Anterior cingulate cortex (tissue), 58 donors: ENCODE data around the gene UBASH3A.

Source experiments
- DNase-seq, 58 donors: peaks; one replicate each; lab custom pipeline; 2025; lab: John Stamatoyannopoulos, UW

UBASH3A gene

DNA sequence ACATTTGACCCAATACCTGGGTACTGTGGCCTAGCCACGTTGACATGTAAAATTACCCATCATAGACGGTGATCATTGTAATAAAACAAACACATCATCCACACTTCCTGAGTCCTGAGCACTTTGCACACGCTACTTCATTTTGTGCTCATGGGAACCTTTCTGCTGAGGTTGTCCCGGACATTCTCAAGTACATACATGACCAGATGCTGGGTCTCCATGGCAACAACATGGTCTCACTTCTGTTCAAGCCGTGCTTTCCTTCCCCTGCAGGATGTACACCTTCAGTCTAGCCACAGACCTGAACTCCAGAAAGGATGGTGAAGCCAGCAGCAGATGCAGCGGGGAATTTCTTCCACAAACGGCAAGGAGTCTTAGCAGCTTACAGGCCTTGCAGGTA, 22.7 kb downstream of the UBASH3A start:
- no peak for DNase-seq

DNA sequence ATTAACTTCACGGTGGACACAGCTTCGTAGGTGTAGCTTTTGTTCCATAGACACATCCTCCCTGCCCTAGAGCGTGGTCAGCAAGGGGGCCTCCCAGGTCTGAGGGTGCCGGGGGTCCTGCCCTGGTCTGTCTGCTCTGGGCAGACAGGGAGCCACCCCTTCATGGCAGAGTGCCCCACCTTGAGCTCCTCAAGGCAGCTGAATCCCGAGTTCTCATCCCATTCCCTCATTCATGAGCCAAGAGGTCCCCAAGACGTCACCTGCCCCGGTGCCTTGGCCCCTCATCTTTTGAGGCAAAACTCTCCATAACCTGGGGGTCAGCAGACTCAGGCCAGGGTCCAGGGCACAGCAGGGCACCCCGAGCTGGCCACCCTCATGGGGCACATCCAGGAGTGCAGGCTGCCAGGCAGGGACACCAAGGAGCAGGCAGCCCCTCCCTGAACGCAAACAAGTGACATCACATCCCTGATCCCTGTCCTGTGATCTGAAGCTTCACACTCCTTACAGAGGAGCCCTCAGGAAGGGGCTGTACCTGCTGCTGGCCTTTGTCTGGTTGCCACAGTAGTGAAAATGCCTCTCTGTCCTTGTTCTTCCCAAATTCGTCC, 23.3 kb downstream of the UBASH3A start:
- no peak for DNase-seq

DNA sequence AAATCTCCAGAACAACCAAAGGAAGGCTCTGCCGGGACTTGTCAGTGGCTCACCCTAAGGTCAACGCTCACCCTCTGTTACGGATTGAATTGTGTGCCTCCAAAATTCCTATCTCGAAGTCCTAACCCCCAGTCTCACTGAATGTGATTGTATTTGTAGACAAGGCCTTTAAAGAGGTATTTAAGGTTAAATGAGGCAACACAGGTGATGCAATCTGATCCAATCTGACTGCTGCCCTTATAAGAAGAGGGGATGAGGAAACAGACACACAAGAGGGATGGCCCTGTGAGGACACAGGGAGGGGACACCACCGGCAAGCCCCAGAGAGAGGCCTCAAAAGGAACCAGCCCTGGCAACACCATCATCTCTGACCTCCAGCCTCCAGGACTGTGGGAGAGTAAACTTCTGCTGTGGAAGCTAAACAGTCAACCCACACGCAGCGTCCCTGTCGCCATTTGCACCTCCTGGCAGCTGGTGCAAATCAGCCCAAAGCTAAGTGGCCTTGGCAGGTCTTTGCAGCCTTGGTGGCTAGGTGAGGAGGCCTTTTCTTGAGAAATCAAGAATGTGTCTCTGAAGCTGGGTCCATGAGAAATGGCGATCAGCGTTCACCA, 24.2 kb downstream of the UBASH3A start:
- DNase-seq, result no peak

DNA sequence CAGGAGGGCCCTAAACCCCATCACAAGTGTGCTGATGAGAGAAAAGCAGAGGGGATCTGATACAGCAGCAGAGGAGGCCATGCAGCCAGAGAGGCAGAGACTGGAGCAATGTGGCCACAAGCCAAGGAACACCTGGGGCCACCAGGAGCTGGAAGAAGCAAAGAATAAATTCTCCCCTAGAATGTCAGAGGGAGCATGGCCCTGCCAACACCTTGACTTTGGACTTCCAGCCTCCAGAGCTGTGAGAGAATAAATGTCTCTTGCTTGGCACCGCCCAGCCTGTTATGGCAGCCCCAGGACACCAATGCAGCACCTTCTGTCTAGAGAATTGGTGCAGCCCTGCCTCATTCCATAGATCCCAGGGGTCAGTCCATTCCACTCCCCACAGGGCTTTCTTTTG, 25.3 kb downstream of the UBASH3A start:
- no peak for DNase-seq

DNA sequence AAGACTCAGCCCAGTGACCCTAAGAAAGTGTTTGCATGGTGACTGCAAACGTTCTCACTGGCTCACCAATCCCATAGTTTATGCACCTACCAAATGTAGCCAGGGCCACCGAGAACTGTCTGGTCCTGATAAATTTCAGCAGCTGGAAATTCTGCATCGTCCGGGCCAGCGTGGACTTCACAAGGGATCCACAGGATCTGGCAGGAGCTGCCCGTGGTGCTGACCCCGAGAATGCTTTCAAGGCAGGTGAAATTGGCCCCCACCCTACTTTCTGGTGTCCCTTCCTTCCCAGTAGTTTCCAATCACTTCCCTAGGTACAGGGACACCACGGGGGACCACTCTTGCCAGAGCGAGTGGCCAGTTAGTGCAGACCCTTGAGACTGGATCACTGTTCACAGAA, 26.2 kb downstream of the UBASH3A start:
- DNase-seq, result no peak

DNA sequence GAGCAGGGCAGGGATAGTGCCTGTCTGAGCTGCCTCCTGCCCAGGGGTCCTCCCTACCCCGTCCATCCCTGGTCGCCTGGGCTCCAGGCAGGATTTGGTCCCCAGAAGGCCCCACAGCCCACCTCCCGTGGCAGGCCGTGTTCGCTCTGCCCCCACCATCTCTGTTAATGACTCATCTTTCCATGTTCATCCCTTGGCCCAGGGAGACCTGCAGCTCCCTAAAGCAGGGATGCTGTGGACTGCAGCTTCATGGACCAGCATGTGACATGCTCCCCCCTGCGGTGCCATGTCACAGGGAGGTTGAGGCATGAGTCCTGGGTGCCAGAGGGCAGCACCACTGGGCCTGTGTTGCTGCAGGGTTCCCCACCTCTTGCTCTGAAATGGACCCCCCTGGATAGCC, 26.8 kb downstream of the UBASH3A start:
- no peak for DNase-seq

DNA sequence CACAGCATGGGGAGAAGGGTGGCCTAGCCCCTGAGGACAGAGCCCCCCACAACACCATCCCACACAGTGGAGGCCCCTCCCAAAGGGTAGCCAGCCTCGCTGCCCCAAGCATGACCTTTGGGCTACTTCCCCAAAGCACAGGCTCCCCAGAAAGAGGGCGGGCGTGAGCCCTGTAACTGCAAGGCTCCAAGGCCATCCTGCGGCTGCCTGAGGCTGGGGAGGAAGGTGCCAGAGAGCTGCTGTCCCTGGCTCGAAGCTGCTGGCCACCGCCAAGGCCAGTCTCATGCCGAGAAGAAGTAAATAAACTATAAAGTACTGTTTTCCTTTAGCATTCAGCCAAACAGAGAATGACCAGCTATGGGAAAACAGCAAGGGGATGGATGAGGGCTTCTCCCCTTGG, 27.5 kb downstream of the UBASH3A start:
- DNase-seq, result no peak

DNA sequence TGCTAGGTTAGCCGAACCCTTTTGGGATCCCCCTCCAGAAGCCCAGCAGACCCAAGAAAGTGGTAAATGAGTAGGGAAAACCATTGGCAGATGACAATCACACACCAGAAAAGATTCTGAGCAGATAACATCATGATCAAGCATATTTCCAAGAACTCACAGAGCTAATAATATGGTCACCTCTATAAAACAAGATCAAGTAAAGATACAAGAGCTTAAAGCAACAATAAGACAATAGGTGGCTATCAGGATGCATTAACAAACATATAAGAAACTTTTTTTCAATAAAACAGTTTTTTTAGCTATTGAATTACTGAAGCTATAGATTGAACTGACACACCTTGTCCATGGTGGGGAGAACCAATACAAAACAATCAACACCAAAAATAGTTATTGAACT, 29.0 kb downstream of the UBASH3A start:
- DNase-seq, result no peak

DNA sequence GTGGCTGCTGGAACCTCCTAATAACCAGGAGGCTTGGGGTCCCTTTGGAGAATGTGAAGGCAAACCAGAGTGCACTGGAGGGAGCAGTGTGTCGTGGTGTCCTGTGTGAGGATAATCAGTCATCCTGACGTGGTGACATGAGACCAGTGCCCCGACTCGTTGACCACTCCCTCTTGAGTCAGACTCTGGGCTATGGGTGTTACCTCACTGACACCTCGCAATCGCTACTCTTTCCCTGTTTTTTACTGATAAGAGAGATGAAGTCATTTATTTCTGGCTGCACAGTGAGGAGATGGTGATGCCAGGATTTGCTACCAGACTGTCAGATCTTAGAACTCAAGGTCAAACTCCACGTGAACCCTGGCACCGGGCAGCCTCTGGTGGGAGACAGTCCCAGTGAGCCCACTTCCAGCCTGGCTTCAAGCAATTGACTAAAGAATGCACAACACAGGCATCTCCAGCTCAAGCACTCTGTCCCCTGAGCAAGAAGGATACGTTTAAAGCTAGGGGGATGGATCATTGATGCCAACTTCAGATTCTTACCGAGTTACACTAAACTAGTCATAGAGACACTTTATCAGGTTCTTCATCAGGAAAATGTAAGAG, 30.3 kb downstream of the UBASH3A start:
- DNase-seq, result no peak

DNA sequence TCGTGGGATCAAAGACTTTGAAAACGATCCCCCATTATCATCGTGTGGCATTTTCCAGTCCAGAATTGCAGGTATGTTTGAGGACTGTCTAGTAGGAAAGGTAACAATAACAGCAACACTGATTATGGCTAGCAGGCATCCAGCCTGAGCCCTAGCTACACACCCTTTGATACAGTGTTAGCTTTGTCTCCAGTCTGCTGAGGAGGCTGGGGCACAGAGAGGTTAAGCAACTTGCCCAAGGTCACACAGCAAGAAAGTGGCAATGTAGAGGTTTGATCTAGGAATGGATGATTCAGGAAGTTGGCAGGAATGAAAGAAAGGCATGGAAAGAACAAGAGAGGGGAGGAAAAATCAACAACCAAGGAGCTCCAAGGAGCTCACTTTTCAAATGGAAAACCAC, 31.2 kb downstream of the UBASH3A start:
- DNase-seq, result no peak

DNA sequence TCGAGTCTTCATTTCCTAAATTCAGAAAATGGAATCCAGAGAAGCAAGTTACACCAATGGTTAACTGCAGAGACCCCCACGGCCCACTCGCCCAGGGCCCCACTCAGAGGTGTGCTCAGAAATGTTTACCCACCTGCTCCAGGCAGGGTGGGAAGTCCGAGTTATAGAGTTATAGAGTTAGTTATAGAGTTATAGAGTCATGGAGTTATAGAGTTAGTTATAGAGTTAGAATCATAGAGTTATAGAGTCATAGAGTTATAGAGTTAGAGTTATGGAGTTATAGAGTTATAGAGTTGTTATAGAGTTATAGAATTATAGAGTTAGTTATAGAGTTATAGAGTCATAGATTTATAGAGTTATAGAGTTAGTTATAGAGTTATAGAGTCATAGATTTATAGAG, 31.7 kb downstream of the UBASH3A start:
- no peak for DNase-seq

DNA sequence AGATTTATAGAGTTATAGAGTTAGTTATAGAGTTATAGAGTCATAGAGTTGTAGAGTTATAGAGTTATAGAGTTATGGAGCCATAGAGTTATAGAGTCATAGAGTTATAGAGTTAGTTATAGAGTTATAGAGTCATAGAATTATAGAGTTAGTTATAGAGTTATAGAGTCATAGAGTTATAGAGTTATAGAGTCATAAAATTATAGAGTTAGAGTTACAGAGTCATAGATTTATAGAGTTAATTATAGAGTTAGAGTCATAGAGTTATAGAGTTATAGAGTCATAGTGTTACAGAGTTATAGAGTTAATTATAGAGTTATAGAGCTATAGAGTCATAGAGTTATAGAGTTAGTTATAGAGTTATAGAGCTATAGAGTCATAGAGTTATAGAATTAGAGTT, 32.1 kb downstream of the UBASH3A start:
- DNase-seq, result no peak

DNA sequence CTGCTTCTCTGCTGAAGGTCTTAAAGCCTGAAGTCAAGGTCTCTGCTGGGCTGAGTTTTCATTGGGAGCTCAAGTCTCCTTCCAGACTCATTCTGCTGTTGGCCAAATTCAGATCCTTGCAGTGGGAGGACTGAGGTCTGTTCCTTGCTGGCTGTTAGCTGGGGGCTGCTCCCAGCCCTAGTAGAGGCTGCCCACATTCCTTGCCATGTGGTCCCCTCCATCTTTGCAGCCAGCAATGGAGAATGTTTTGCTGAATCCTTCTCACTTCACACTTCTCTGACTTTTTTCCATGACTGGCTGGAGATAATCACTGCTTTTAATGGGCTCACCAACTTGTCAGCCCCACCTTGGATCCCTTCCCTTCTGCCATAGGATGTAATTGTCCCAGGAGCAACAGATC, 33.2 kb downstream of the UBASH3A start:
- DNase-seq, result no peak

DNA sequence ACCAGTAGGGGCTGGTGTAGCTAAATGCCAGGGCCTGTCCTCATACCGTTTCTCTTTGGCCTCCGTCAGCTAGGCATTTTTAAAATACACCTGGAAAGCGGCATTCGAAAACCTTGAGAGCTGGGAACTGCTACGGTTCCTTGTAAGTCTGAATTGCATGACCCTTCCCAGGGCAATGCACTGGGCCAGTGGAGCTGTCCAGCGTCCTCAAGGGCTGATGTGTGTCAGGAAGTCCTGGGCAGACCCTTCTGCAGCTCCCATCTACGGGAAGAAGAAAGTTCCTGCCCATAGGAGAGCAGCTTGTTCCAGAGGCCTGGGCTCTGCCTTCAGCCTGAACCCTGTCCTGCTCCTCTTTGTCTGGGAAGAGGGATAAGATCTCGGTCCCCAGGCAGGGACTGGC, 34.1 kb downstream of the UBASH3A start:
- no peak for DNase-seq

DNA sequence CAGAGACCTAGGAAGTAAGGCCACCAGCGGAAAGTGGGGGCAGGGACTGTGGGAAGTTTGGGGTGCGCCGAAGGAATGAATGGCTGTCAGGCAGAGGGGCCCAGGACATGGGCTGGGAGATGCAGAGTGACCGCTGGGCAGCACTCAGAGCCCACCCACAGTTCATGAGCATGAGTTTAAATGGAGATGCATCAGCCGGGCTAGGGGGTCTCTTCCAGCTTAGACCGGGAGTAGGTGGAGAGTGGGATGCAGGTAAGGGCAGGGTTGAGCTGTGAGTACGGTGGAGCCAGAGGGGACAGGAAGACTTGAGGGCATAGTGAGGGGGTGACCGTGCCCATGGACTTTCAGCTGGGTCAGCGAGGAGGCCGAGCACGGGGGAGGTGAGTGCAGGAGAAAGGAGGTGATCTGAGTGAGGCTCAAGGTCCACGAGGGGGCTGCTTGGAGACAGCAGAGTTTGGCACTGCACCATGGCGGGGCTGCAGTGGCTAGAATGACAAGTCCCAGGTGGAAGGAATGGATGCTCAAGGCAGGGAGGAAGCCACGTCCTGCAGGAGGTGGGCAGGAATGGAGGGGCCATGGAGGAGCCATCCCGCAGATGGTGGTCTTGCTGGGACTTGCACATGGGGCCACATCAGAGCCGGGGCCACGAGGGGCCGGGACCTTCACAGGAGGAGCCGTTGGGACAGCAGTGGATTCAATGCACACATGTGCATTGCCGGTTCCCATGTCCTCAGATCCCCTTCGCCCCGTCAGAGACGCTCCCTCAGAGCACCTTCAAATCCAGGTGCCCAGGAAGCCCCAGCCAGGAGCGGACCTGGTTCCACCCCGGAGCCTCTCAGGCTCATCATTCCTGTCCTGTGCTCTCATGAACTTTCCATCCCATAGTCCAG, 34.9 kb downstream of the UBASH3A start:
- no peak for DNase-seq

DNA sequence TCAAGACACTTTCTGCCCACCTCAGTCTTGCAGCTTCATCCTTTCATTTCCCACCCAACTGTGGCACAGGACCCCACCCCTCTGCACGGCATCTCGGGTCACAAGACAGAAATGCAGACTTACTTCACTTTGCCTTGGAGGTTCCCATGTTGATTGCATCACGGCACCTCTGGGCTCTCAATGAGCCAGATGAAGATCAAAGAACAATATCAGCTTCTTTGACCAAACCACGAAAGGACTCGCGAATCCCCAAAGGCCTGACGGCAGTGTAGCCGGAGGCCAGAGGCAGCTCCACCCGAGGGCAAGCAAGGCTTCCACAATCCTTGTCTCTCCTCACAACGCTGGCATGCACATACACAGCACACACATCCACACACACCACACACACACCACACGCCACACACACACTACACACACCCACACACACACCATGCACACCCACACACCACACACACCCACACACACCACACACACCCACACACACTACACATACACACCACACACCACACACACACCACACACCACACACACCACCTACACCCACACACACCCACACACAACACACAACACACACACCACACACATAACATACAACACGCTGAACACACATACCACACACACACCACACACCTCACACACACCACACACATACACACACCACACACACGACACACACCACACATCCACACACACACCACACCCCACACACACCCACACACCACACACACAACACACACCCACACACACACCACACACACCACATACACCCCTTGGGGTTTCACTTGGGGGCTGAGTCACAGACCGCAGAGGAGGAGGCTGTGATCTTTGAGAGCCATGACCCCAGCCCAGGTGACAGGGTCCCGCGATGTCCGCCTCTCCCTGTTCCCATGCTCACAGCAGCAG, 35.8 kb downstream of the UBASH3A start:
- DNase-seq, result no peak

DNA sequence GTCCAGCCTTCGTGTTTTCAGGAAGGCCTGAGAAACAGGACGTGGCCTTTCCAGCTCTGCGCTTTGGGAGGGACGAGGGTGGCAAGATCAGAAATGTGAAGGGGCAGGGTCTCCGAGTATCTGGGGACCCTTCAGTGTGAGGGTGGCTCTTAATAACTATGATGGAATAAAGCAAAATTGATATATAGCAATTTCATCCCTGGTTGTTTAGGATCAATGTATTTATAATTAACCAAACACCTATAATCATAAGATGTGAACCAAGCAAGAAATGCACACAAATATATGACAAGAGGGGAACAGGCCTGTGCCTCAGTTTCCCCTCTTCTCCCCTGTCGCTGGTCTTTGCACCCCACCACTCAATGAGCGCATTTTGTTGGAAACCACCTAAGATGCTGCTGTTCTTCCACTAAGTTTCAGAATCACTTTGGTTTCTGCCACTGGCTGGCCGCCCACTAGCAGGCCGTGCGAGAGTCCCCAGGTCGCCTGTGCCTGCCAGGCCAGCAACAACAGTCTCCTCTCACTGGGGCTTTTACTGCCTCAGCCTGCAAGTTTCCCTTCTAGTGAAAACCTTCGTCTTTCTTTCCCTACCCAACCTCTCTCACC, 36.6 kb downstream of the UBASH3A start:
- DNase-seq, result peak in 1 of 58 donors; percentile 6

DNA sequence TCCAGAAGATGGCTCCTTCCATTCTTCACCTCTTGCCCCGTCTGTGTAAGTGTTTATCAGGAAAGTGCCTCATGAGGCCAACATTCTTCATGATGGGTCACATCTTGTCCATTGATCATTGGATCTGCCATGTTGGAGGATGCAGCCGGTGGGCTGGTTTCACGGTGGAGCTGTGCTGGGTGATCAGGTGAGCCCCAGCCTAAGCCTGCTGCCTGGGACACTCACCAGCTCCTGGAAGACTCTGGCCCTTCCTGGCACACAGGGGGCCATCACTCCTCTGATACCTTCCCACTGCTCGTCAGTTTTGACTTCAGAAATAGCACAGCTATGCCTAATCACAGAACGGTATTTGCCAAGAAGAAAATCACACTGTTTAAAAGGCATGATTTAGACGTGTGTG, 38.3 kb downstream of the UBASH3A start:
- DNase-seq, result no peak

DNA sequence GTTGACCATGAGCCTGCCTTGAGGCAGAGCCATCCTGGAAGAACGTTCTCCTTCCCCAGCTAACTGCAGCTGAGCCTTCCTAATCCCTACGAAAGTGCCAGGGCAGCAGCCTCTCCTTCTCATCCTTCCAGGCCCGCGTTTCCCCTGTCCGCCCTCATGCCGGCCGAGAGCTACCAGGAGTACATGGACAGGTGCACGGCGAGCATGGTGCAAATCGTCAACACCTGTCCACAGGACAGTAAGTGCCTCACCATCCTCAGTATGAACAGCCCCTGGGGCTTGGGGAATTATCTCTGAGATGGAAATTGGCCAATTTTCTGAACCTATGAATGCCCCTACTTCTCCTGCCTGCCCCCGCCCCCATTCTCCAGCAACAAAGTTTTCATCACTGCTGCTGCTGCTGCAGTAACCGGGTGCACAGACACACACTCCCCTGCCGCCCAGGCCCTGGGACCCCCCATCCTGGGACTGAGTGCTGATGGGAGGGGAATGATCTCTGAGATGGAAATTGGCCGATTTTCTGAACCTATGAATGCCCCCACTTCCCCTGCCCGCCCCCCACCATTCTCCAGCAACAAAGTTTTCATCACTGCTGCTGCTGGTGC, 39.6 kb downstream of the UBASH3A start:
- DNase-seq, result no peak
